H1 (cell line): ENCODE results near the gene TMEM154. TPM values are rescaled to one million over a fixed set of nuclear protein-coding genes. Genes with fewer than 3 reads are reported as not detected.

Source experiments
- CTCF ChIA-PET: fragments of 300-600 bp; sonication (Branson Sonifier 250); formaldehyde crosslinking; loops from one replicate; lab custom pipeline; 2021; ENCODE audit not compliant: partially characterized antibody; lab: Charles Lee
- POLR2A ChIA-PET: fragments of 300-600 bp; sonication (Branson Sonifier 250); formaldehyde crosslinking; loops from one replicate; lab custom pipeline; 2021; ENCODE audit warnings: inconsistent platforms; ENCODE audit not compliant: partially characterized antibody; lab: Charles Lee
- DNase-seq, 2 experiments: peaks; one replicate each; pipeline versions ENCODE4 v3.0.0 to v3.0.0-alpha.2; 2010 to 2022; ENCODE audit warnings: low spot score in 2 of 2, low read depth in 1 of 2, mixed read lengths in 1 of 2
- FAIRE-seq: peaks from 2 replicates; lab custom pipeline; 2011; peaks lifted over from hg19 to GRCh38; lab: Jason Lieb, UNC
- H2AFZ ChIP-seq: 2 replicates; pipeline ENCODE4 v1.8.1; 2012; ENCODE audit warnings: low read length, inconsistent platforms
- H2AK5ac ChIP-seq: 2 replicates; pipeline ENCODE4 v1.6.1; 2013; ENCODE audit warnings: low read depth, low read length
- H2BK120ac ChIP-seq: replicated peaks from 2 replicates; pipeline ENCODE3; 2013; ENCODE audit warnings: low read depth, low read length, inconsistent platforms
- H2BK12ac ChIP-seq: 2 replicates; pipeline ENCODE4 v1.6.1; 2013; ENCODE audit warnings: low read depth, low read length
- H2BK15ac ChIP-seq: 2 replicates; pipeline ENCODE4 v1.6.1; 2013; ENCODE audit warnings: low read length
- H2BK20ac ChIP-seq: 2 replicates; pipeline ENCODE4 v1.6.1; 2013; ENCODE audit warnings: low read length
- H2BK5ac ChIP-seq: 2 replicates; pipeline ENCODE4 v1.6.1; 2013; ENCODE audit warnings: low read depth, low read length
- H3K14ac ChIP-seq: 2 replicates; pipeline ENCODE4 v1.6.1; 2013; ENCODE audit warnings: inconsistent platforms; ENCODE audit not compliant: insufficient read length
- H3K18ac ChIP-seq: 2 replicates; pipeline ENCODE4 v1.6.1; 2013; ENCODE audit warnings: low read length; ENCODE audit errors: extremely low read depth
- H3K23ac ChIP-seq: 2 replicates; pipeline ENCODE4 v1.6.1; 2013; ENCODE audit warnings: inconsistent platforms; ENCODE audit not compliant: insufficient read length
- H3K23me2 ChIP-seq: 2 replicates; pipeline ENCODE4 v1.6.1; 2013; ENCODE audit warnings: low read depth, low read length
- H3K27ac ChIP-seq: 2 replicates; pipeline ENCODE4 v1.6.1; 2011; ENCODE audit warnings: low read depth, low read length, inconsistent platforms
- H3K27me3 ChIP-seq, 4 experiments: replicated peaks in 1 of 4; 1 replicate in 1 of 4; 2 replicates in 3 of 4; pipeline versions ENCODE4 v1.6.1 to v1.8.1; 2011 to 2013; ENCODE audit warnings: low read length in 3 of 4, mild to moderate bottlenecking in 3 of 4, inconsistent platforms in 2 of 4, mixed read lengths in 2 of 4, moderate library complexity in 1 of 4; ENCODE audit not compliant: control insufficient read depth in 3 of 4, insufficient read depth in 3 of 4; ENCODE audit errors: extremely low read depth in 1 of 4
- H3K36me3 ChIP-seq, 4 experiments: 2 replicates each; pipeline versions ENCODE4 v1.6.1 to v1.8.1; 2011 to 2013; ENCODE audit warnings: mild to moderate bottlenecking in 4 of 4, low read length in 3 of 4, moderate library complexity in 2 of 4, control low read depth in 1 of 4, inconsistent platforms in 1 of 4; ENCODE audit not compliant: insufficient read depth in 4 of 4, control insufficient read depth in 2 of 4
- H3K4ac ChIP-seq: replicated peaks from 2 replicates; pipeline ENCODE3; 2013; ENCODE audit warnings: low read length, low read depth, mixed read lengths, inconsistent platforms; ENCODE audit not compliant: insufficient read length
- H3K4me1 ChIP-seq, 4 experiments: replicated peaks in 1 of 4; 1 replicate in 1 of 4; 2 replicates in 3 of 4; pipeline versions ENCODE4 v1.6.1 to v1.8.1; 2011 to 2013; ENCODE audit warnings: low read length in 3 of 4, inconsistent platforms in 2 of 4, mixed read lengths in 1 of 4; ENCODE audit not compliant: insufficient read depth in 4 of 4, control insufficient read depth in 3 of 4
- H3K4me2 ChIP-seq, 2 experiments: 2 replicates each; pipeline versions ENCODE4 v1.6.1 to v1.8.1; 2011 to 2013; ENCODE audit warnings: low read depth in 2 of 2, low read length in 2 of 2, control low read depth in 1 of 2, inconsistent platforms in 1 of 2, mild to moderate bottlenecking in 1 of 2; ENCODE audit not compliant: insufficient read depth in 1 of 2
- H3K4me3 ChIP-seq, 4 experiments: fragments of 200-600, 300-600 bp in 1 of 4; sonication (generic), shearing (Covaris generic), sonication (Bioruptor Twin) in 1 of 4; 2 replicates each; pipeline versions ENCODE4 v1.5.1 to v1.8.1; 2011 to 2016; ENCODE audit warnings: low read length in 4 of 4, low read depth in 3 of 4, control low read depth in 2 of 4, inconsistent platforms in 2 of 4, mild to moderate bottlenecking in 2 of 4, mixed read lengths in 1 of 4, moderate library complexity in 1 of 4; ENCODE audit not compliant: insufficient read depth in 2 of 4; ENCODE audit errors: extremely low read depth in 1 of 4
- H3K56ac ChIP-seq: replicated peaks from 2 replicates; pipeline ENCODE3; 2013; ENCODE audit warnings: low read depth, mild to moderate bottlenecking, mixed read lengths, low read length, inconsistent platforms; ENCODE audit not compliant: insufficient read length
- H3K79me1 ChIP-seq: 2 replicates; pipeline ENCODE4 v1.6.1; 2013; ENCODE audit warnings: low read depth, low read length, control low read depth
- H3K79me2 ChIP-seq, 2 experiments: 2 replicates each; pipeline versions ENCODE4 v1.6.1 to v1.8.1; 2012 to 2013; ENCODE audit warnings: low read length in 2 of 2, mild to moderate bottlenecking in 2 of 2, inconsistent platforms in 1 of 2; ENCODE audit not compliant: insufficient read depth in 2 of 2, control insufficient read depth in 1 of 2
- H3K9ac ChIP-seq, 4 experiments: replicated peaks in 1 of 4; 1 replicate in 1 of 4; 2 replicates in 3 of 4; pipeline versions ENCODE4 v1.6.1 to v1.8.1; 2011 to 2013; ENCODE audit warnings: low read depth in 3 of 4, low read length in 3 of 4, control low read depth in 2 of 4, mild to moderate bottlenecking in 2 of 4, moderate library complexity in 2 of 4, inconsistent platforms in 1 of 4; ENCODE audit errors: extremely low read depth in 1 of 4
- H3K9me3 ChIP-seq, 2 experiments: 2 replicates each; pipeline versions ENCODE4 v1.6.1 to v1.8.1; 2012 to 2013; ENCODE audit warnings: mild to moderate bottlenecking in 2 of 2, moderate library complexity in 2 of 2, control low read depth in 1 of 2, inconsistent platforms in 1 of 2, low read depth in 1 of 2, low read length in 1 of 2, mixed read lengths in 1 of 2; ENCODE audit not compliant: insufficient read depth in 2 of 2
- H4K20me1 ChIP-seq, 2 experiments: replicated peaks in 1 of 2; 2 replicates each; pipeline versions ENCODE3 to v1.8.1; 2011 to 2013; ENCODE audit warnings: inconsistent platforms in 2 of 2, low read length in 2 of 2, mild to moderate bottlenecking in 1 of 2; ENCODE audit not compliant: insufficient read depth in 2 of 2, control insufficient read depth in 1 of 2
- H4K5ac ChIP-seq: 2 replicates; pipeline ENCODE4 v1.6.1; 2013; ENCODE audit warnings: low read length, low read depth, mixed read lengths, inconsistent platforms; ENCODE audit not compliant: insufficient read length
- H4K8ac ChIP-seq: 2 replicates; pipeline ENCODE4 v1.8.0; 2013; ENCODE audit warnings: mild to moderate bottlenecking, moderate library complexity, low read length, inconsistent platforms; ENCODE audit not compliant: insufficient read depth; ENCODE audit errors: extremely low read depth
- H4K91ac ChIP-seq: replicated peaks from 2 replicates; pipeline ENCODE3; 2013; ENCODE audit warnings: low read length, mixed read lengths, inconsistent platforms; ENCODE audit not compliant: insufficient read length
- BACH1 ChIP-seq: IDR thresholded peaks from 2 replicates; pipeline ENCODE4 v1.6.1; 2012; ENCODE audit warnings: low read length, improper control_type of control experiment
- CBX5 ChIP-seq: fragments of 300-800, 300-1000 bp; sonication (generic); IDR thresholded peaks from 2 replicates; pipeline ENCODE4 v1.7.1; 2016; ENCODE audit warnings: antibody characterized with exemption, low read length, low read depth
- CHD1 ChIP-seq: IDR thresholded peaks from 2 replicates; pipeline ENCODE4 v1.6.1; 2012; ENCODE audit warnings: low read depth, low read length, improper control_type of control experiment
- EP300 ChIP-seq, 2 experiments: IDR thresholded peaks; 1 replicate in 1 of 2; 2 replicates in 1 of 2; pipeline ENCODE4 v1.6.1; 2011 to 2012; ENCODE audit warnings: low read depth in 2 of 2, low read length in 2 of 2, mild to moderate bottlenecking in 2 of 2, borderline replicate concordance in 1 of 2, inconsistent platforms in 1 of 2, moderate library complexity in 1 of 2
- MAFK ChIP-seq: IDR thresholded peaks from 2 replicates; pipeline ENCODE4 v1.6.1; 2012; ENCODE audit warnings: low read depth, mild to moderate bottlenecking, improper control_type of control experiment, low read length
- RNF2 ChIP-seq: fragments of 200-900, 300-1000 bp; sonication (generic); IDR thresholded peaks from 2 replicates; pipeline ENCODE4 v1.7.1; 2016; ENCODE audit warnings: borderline replicate concordance, low read depth, mild to moderate bottlenecking, antibody characterized with exemption, low read length; ENCODE audit not compliant: poor library complexity, severe bottlenecking; ENCODE audit errors: missing control alignments
- SIX5 ChIP-seq: IDR thresholded peaks from 2 replicates; pipeline ENCODE4 v1.6.1; 2011; ENCODE audit warnings: mild to moderate bottlenecking, low read depth, low read length
- WGBS, 2 experiments: shearing (Covaris generic) in 1 of 2; methylation state at CpG; one replicate each; pipeline versions ENCODE4 v1.1.6 to v1.1.7; 2013 to 2015; ENCODE audit warnings: low lambda C conversion rate in 2 of 2, mixed read lengths in 2 of 2, inconsistent platforms in 1 of 2, low coverage in 1 of 2, missing lambda C conversion rate in 1 of 2; ENCODE audit not compliant: insufficient replicate concordance in 2 of 2, insufficient coverage in 1 of 2, insufficient read length in 1 of 2; ENCODE audit errors: extremely low coverage in 1 of 2, missing lambda C conversion rate in 1 of 2; 5-methylcytosine and 5-hydroxymethylcytosine counted together
- polyA plus RNA-seq, 7 experiments: library from polyadenylated mRNA; depleted of rRNA in 3 of 7; stranded (reverse) in 5 of 7; unstranded in 2 of 7; fragments of >200 nt in 5 of 7; fragments of 200-250 nt in 2 of 7; gene quantifications; 1 replicate in 5 of 7; 2 replicates in 1 of 7; 4 replicates in 1 of 7; pipeline versions ENCODE4 v1.2.1 to v1.2.3, GENCODE V29; 2011 to 2013; ENCODE audit warnings: missing spikeins in 2 of 7, mixed read lengths in 2 of 7
- total RNA-seq: library from RNA; stranded (reverse); fragmentation: NEBNext Ultra II Directional; extraction: Animal tissue kit (Norgen Biotek cat#: 25700); gene quantifications from 2 replicates; pipeline ENCODE4 v1.2.1, GENCODE V29; 2021

TMEM154 gene
- total and polyA plus RNA-seq, 2 of the 8 experiments (the other 6 are each of a cell fraction or from before 2014, with no cell fraction given): 0.33 to 1.2 TPM

GRCh38 chr4:152629908-152630307 lies 49.9 kb downstream of the TMEM154 start:
- no peaks in the 10 kb centered on the region for H3K79me1 ChIP-seq
- no peak overlapping the region for H3K9ac ChIP-seq
- H2AFZ ChIP-seq: no peak overlapping the region
- no peak overlapping the region for H3K4me2 ChIP-seq
- H3K23ac ChIP-seq: no peak overlapping the region
- no peak overlapping the region for H2BK12ac ChIP-seq
- H3K4ac ChIP-seq: no peak overlapping the region
- no peak overlapping the region for H3K18ac ChIP-seq
- H3K4me3 ChIP-seq: no peak overlapping the region
- H3K4me1 ChIP-seq: peaks cover 0 to 3% (median 1%) of the 10 kb centered on the region in 4 experiments; a peak in 2 of 7 replicates
- POLR2A ChIA-PET: no interaction called here
- H3K79me2 ChIP-seq: no peaks in the 10 kb centered on the region
- H3K14ac ChIP-seq: no peak overlapping the region
- H3K27me3 ChIP-seq: no peaks in the 10 kb centered on the region
- no peaks in the 10 kb centered on the region; a peak in 1 of 4 replicates for H3K9me3 ChIP-seq
- TF ChIP-seq EP300 (IDR thresholded peaks at IDR 0.05; ENCODE audit: borderline replicate concordance in 1 of 2, low read depth in 2 of 2, low read length in 2 of 2): no peak
- no peak for TF ChIP-seq CBX5
- TF ChIP-seq CHD1: no peak
- no peak for TF ChIP-seq RNF2
- TF ChIP-seq BACH1: no peak
- TF ChIP-seq MAFK: no peak
- TF ChIP-seq SIX5: no peak
- no peak overlapping the region for H4K5ac ChIP-seq
- no peak overlapping the region for H2BK20ac ChIP-seq
- H2BK5ac ChIP-seq: no peak overlapping the region
- no peak overlapping the region for H3K56ac ChIP-seq
- no peaks in the 10 kb centered on the region for H3K23me2 ChIP-seq
- H3K36me3 ChIP-seq: no peaks in the 10 kb centered on the region
- CTCF ChIA-PET: interaction anchor here (1.1 to 3.9 kb wide), 2 partner anchors 10 to 20 kb away, joined by 5 to 23 read pairs; no protein-coding TSS in a partner anchor
- WGBS, 2 experiments: 85% methylated on average over 3 of the region's 3 CpGs; no CpG with 5 or more reads in 1 of the 2 experiments
- H4K91ac ChIP-seq: no peak overlapping the region
- H3K27ac ChIP-seq: no peak overlapping the region
- no peak overlapping the region for H2AK5ac ChIP-seq
- no peak overlapping the region for H2BK120ac ChIP-seq
- no peak overlapping the region for H2BK15ac ChIP-seq
- DNase-seq: no peak
- H4K8ac ChIP-seq: no peak overlapping the region
- H4K20me1 ChIP-seq: no peaks in the 10 kb centered on the region
- no peak for FAIRE-seq
